DND-41 (cell line): ENCODE data around the gene PFDN1.

Source experiments
- EZH2 ChIP-seq: IDR thresholded peaks from 3 replicates; pipeline ENCODE4 v1.6.1; 2012; ENCODE audit warnings: borderline replicate concordance, low read depth, mild to moderate bottlenecking, moderate library complexity, low read length, inconsistent platforms; ENCODE audit not compliant: severe bottlenecking
- TF ChIP-seq, protein P1 (sequence below): IDR thresholded peaks from 2 replicates; pipeline ENCODE4 v1.5.1; 2012; ENCODE audit warnings: borderline replicate concordance, low read length, moderate library complexity, mild to moderate bottlenecking; ENCODE audit not compliant: poor library complexity, severe bottlenecking; ENCODE audit errors: extremely low read depth

DNA sequence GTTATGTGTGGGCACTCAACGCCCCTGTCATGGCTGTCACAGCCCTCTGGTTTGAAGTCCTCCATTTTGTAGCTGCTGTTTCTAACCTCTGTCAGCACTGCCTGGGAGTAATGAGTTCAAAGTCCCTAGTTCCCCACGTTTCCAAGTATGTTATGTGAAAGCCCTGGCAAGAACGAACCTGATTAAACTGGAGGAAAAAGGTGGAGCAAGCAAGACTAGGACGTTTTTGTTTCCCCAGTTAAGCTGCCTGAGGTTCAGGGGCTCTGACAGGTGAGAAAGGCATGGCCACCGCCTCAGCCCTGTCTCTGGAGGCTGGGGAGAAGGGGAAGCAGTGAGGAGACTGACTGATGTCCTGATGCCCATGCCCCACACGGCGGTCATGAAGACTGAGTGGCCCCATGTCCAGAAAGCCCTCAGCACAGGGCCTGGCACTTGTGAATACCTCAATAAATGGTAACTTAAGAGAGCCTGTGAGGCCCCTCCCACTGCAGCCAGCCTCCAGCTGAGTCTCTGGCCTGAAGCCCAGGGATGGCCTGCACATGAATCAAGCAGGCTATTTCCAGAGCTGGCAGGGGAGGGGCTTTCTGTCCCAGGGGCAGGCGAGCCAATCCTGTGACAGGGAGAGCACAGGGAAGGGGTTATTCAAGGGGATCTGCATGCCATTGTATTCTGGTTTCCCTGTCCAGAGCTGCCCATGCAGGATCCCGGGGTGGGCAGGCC lies 61.8 kb downstream of the PFDN1 start:
- TF ChIP-seq, protein P1, sequence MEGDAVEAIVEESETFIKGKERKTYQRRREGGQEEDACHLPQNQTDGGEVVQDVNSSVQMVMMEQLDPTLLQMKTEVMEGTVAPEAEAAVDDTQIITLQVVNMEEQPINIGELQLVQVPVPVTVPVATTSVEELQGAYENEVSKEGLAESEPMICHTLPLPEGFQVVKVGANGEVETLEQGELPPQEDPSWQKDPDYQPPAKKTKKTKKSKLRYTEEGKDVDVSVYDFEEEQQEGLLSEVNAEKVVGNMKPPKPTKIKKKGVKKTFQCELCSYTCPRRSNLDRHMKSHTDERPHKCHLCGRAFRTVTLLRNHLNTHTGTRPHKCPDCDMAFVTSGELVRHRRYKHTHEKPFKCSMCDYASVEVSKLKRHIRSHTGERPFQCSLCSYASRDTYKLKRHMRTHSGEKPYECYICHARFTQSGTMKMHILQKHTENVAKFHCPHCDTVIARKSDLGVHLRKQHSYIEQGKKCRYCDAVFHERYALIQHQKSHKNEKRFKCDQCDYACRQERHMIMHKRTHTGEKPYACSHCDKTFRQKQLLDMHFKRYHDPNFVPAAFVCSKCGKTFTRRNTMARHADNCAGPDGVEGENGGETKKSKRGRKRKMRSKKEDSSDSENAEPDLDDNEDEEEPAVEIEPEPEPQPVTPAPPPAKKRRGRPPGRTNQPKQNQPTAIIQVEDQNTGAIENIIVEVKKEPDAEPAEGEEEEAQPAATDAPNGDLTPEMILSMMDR: no peak
- no peak for TF ChIP-seq EZH2
